HuH-7.5 (cell line): ENCODE results near the gene IL20RB.
"Not testable (repeated sequence)": the region's sequence is repeated elsewhere in the genome, so short reads cannot be mapped to it uniquely, and the experiment has no call there.

ENCODE experiments used
- DNase-seq: peaks from one replicate; pipeline ENCODE4 v3.0.0; 2011; ENCODE audit warnings: low spot score

The IL20RB gene

DNA sequence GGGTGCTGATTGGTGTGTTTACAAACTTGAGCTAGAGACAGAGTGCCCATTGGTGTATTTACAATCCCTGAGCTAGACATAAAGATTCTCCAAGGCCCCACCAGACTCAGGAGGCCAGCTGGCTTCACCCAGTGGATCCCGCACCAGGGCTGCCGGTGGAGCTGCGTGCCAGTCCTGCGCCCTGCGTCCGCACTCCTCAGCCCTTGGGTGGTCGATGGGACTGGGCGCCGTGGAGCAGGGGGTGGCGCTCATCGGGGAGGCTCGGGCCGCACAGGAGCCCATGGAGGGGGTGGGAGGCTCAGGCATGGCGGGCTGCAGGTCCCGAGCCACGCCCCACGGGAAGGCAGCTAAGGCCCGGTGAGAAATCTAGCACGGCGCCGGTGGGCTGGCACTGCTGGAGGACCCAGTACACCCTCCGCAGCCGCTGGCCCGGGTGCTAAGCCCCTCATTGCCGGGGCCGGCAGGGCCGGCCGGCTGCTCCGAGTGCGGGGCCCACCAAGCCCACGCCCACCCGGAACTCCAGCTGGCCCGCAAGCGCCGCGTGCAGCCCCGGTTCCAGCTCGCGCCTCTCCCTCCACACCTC lies 29.7 kb downstream of the IL20RB start:
- DNase-seq = not testable (repeated sequence)

DNA sequence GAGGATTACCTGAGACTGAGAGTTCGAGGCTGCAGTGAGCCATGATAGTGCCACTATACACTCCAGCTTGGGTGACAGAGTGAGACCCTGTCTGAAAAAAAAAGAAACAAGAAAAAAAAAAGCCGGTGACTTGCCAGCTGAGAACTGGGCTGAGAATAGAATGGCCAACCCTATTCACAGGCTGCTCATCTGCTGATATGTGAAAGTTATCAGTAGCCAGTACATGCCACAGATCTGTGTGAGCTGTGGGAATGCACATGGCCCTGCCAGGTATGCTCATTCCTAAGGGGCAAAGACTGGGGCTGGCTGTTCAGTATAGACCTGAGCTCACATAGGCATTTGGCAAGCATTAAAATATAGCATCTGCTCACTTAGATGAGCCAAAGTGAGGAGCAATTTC lies 30.9 kb downstream of the IL20RB start:
- DNase-seq = no peak

DNA sequence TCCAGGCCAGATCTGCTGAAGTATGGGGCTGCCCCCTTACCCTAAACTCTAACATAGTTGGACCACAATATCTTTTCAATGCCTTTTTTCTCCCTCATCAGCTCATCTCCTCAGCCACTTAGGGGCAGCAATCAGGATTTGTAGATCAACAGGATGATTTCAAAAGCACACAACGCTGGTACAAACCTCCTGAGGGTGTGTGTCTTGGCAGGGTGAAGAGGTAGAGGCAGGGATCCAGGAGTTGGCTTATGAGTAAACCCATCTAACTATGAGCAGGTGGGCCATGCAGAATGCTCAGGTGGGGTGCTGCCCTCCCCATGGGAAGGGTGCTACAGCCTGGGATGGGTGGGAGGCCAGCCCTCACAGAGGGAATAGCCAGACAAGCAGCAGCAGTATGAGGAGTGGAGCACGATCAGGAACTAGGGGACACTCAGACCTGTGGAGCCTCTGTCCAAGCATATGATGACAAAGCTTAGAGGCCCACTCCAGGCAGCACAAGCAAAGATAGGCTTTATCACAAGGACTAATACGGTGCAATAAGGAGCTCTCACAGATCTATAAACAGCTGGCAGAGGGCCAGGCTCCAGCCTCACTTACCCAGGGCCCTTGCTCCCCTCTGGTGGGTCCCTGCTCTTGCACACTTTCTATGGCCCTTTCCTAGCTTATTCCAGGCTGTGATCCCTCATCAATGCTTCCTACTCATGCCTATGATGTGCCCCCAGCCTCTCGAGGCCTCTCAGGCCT lies 32.2 kb downstream of the IL20RB start:
- no peak for DNase-seq

DNA sequence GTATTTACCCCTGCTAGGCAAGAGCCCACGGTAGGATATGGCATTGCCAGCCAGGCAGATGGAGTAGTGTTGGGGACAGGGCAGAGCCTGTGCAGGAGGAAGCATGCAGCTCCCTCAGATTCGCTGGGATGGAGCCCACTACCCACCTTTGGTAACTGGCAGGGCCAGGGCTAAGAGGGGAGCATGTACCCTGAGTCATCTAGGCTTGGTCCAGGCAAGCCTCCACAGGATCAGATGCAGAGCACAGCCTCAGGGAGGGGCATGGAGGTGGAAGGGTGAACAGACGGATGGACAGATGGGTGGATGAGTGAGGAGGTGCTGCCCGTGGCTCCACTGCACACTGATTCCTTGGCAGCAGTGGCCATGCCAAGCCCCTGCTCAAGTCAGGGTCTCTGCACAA lies 33.0 kb downstream of the IL20RB start:
- no peak for DNase-seq

DNA sequence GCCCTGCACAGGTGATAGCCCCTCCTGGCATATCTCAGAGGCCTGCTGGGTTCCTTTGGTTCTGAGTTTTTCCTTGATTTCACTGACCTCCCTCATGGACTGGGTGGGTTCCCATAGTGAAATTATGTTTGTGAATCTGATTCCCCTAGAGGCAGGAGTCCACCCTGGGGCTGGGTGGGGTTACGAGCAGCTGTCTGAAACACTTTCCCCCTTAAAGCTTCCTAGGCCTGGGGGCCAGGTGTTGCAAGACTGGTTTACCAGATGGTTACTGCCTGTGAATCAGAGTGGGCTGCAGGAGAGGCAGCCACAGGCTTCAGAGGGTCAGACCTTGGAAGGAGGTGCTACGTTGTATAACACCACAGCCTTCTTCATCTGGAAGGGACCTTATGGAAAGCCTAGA lies 34.3 kb downstream of the IL20RB start:
- DNase-seq = no peak

DNA sequence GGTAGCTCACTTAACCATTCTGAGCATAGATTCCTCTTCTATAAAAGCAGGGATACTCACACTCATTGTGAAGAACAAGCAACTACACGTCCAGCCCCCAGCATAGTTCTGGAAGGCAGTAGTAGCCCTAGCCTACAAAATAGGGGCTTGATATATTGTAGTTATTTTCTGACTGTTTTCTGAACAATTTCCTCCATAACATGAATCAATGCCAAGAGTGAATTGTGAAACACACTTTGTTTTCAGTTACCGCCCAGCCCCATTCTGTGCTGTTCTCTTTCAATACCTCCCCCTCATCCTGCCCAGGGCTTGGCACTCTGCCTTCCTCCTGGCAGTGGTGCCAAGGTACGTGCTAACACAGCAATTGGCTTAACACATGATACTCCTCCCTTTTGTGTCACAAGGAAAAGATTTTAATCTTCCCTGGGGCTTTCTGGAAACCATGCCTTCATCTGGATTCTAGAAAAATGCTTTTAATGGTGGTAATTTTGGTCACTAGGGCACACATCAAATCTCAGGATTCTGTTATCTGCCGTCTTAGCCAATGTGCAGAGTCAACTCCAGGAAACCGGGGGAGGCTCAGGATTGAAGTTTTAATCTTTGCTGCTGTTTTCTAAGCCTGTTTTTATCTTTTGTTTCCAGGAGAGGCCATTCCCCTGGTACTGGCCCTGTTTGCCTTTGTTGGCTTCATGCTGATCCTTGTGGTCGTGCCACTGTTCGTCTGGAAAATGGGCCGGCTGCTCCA lies 37.2 kb downstream of the IL20RB start:
- DNase-seq = no peak

DNA sequence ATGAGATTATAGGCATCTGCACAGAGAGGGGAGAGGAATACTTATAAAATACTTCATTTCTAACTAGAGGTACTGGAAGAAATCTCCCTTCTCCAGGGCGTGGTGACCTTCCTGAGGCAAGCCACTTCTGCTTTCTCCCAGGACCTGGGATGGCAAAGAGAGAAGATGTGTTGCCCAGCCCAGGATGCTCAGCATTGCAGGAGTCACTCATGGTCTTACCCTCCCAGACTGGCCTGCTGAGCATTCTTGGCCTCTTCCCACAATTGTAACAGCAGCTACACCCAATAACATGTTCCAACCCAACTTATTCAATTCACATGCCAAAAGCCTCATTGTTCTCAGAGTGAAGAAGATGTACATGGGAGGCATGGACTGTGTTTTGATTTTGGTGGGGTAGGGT lies 37.9 kb downstream of the IL20RB start:
- DNase-seq = no peak

DNA sequence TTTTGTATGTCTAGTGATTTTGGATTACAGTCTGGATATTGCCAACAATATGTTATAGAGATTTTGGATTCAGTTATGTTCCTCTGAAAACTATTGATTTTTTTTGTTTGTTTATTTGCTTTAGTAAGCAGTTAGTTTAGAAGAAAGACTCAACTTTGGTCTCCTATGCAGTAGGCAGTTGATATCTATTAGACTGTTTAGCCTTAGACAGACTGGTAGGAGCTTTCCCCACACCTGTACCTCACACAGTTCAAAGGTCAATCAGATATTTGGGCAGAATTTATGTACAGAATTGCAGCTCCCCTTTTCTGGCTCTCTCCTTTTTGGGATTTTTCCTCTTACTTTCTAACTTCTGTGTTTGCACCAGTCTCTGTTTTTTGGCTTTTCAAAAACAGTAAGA lies 42.3 kb downstream of the IL20RB start:
- DNase-seq = no peak

DNA sequence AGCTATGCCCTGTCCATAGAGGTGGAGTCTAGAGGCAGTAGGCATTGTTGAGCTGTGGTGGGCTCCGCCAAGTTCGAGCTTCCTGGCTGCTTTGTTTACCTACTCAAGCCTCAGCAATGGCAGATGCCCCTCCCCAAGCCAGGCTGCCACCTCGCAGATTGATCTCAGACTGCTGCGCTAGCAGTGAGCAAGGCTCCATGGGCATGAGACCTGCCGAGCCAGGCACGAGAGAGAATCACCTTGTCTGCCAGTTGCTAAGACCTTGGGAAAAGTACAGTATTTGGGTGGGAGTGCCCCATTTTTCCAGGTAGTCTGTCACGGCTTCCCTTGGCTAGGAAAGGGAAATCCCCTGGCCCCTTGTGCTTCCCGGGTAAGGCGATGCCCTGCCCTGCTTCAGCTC lies 49.6 kb downstream of the IL20RB start:
- not testable (repeated sequence) for DNase-seq

DNA sequence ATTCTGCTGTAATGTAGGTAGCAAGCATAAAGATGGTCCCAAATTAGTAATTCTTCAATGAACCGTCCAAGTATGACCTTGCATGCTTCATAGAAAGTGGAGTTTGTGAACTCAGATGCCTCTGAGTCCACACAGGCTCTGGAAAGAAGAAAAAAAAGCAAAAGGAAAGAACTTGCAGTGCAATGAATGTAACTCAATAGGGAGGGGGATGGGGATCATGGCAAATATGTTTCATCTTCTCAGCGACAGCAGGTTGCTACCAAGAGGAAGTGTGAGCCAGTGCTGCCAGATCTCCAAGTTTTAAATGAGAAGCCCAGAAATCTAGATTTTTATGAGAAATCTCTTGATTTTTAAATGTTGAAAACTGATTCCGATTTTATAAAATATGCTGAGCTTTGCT lies 50.3 kb downstream of the IL20RB start:
- DNase-seq = no peak

DNA sequence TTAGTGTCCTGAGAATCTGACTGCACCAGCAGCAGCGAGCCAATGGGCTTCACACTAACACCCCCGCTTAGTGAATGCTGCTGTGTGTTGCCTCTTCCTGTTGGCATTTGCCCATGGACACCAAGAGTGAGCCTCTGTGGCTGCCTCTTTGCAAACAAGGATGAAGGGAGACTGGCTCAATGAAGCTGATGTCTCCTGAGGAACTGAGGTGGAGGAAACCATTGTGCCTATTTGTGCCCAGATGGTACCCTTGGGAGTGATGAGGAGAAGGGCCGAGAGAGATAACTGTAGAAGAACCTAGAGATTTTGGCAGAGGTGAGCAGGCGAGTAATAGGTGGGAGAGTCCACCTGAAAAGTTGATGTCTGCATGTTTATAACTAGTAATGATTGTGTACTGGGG lies 51.2 kb downstream of the IL20RB start:
- no peak for DNase-seq

DNA sequence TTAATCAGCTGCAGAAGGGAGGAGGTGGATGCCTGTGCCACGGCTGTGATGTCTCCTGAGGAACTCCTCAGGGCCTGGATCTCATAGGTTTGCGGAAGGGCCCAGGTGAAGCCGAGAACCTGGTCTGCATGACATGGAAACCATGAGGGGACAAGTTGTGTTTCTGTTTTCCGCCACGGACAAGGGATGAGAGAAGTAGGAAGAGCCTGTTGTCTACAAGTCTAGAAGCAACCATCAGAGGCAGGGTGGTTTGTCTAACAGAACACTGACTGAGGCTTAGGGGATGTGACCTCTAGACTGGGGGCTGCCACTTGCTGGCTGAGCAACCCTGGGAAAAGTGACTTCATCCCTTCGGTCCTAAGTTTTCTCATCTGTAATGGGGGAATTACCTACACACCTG lies 52.4 kb downstream of the IL20RB start:
- DNase-seq = no peak

DNA sequence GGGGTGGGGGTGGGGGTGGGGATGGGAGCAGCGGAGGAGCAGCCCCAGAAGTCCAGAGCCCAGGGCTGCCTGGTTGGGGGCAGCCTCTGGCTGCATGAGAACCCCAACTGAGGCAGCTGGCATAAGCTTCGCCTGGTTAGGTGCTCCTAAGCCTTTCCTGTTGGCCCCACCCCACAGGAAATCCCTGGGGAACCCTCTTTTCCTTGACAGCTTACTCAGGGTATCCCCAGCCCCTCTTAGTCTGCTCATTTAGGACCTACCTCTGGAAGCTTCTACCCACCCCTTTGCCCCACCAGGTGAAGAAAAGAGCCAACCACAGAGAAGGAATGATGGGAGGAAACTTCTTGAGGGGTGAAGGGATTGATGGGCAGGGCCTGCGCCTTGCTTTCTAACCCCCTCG lies 53.4 kb downstream of the IL20RB start:
- no peak for DNase-seq

DNA sequence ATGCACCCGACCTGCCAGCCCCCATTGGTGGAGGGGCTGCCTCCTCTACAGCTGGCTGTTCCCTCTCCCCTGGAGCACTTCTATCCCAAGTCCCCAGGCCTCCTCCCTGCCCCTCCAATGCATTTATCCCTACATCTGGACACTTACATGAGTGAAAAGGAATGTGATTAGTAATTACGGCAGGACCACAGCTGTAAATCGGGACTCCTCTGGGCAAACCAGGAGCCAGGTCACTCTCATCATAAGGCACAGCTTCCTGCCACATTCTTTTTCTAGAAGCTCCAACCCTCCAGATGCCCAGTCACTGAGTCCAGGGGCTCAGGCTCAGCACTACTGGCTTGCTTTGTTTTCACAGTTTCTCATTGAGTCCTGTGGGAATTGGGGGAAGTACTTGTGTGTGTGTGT lies 54.3 kb downstream of the IL20RB start:
- no peak for DNase-seq

DNA sequence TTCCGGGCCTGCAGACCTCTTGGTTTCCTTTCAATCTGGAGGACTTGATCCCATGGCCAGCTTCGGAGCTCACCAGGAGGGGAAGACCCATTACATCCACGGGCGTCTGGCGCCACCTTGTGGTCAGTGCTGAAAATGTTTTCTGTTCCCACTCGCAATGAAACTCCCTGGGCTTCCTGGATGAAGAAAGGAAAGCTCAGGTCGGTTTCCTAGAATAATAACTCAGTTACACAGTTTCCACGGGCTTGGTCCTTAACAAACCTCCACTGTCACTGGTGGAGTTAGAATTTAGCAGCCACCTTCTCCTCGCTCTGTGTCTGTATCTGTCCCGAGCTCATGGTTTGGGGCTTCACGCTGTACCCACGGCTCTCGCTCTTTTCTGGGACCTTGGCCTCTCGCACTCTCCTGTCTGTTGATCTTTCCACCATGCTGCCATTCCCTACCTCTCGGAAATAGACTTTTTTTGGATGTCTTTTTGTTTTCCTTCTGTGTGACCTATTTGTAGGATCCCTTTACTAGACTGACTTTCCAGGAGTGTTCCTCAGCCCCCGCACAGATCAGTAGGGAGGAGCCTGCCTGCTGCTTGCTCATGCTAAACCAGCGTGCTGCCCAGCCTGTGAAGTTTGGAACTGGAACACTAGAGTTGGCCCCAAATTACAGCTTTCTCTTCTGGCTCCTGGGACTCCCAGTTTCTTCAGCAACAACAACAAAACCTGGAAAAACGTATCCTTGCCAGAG lies 56.3 kb downstream of the IL20RB start:
- DNase-seq = peak; percentile 85

DNA sequence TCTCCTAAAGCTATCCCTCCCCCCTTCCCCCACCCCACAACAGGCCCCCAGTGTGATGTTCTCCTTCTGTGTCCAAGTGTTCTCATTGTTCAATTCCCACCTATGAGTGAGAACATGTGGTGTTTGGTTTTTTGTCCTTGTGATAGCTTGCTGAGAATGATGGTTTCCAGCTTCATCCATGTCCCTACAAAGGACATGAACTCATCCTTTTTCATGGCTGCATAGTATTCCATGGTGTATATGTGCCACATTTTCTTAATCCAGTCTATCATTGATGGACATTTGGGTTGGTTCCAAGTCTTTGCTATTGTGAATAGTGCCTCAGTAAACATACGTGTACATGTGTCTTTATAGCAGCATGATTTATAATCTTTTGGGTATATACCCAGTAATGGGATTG lies 59.5 kb downstream of the IL20RB start:
- DNase-seq = not testable (repeated sequence)

DNA sequence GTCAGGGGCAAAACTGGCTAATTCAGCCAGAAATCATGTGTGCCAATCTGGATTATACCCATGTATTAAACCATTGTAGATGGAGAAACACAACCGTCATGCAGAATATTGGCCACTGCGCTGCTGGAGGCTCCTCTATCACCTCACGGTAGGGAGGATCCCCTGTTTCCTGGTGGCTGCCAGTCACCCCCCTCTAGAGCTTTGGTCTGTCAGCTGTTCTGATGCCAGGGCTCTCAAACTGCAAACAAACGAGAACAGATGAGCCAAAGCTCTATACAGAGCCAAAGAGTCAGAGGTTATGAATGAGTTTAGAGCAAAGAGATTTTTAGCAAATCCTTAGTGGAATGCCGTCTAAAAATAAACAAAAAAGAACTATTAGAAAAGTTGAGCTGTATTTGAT lies 62.5 kb downstream of the IL20RB start:
- DNase-seq = no peak

DNA sequence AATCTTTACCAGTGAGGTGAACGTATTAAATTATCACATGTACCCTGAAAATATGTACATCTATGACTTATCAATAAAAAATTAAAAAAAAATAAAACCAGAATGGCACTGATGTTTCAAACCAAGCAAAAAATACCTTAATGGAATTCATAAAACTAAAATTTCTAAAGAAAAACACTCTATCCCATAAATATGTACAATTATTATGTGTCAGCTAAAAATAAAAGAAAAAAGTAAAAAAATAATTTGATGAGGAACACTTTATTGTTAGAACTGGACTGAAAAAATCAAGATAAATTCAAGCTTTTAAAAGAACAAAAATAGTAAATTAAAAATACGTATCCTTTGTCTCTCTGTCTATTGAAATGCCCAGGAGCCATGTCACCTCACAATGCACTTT lies 63.1 kb downstream of the IL20RB start:
- no peak for DNase-seq

DNA sequence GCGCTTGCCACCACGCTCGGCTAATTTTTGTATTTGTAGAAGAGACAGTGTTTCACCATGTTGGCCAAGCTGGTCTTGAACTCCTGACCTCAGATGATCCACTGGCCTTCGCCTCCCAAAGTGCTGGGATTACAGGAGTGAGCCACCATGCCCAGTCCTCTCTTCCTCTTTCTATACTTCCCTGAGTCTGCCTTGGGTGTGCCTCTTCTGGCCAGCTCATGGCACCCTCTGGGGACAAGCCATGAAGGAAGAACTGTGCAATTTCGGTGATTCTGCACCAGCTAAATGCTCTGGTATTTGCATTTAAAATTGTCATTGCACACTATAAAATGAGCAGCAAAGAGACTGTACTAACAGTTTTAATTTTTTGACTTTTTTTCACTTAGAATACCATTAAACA lies 66.6 kb downstream of the IL20RB start:
- DNase-seq = no peak

DNA sequence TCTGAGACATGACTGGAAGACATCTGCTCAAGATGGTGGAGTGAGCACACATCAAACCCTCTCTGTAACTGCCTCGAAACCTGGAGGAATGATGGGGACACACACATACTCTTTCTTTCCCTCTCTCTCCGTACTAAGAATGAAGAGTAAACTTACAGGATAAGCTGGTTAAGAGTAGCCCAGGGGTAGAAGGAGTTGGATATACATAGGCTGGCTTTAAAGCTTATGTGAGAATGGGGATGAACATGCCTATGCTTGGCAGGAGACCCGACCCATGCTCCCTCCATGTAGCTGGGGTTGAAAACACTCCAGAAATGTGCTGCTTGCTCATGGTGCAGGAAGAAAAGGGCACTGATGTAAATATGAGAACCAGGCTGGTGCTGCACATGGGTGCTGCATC lies 68.9 kb downstream of the IL20RB start:
- DNase-seq = no peak

DNA sequence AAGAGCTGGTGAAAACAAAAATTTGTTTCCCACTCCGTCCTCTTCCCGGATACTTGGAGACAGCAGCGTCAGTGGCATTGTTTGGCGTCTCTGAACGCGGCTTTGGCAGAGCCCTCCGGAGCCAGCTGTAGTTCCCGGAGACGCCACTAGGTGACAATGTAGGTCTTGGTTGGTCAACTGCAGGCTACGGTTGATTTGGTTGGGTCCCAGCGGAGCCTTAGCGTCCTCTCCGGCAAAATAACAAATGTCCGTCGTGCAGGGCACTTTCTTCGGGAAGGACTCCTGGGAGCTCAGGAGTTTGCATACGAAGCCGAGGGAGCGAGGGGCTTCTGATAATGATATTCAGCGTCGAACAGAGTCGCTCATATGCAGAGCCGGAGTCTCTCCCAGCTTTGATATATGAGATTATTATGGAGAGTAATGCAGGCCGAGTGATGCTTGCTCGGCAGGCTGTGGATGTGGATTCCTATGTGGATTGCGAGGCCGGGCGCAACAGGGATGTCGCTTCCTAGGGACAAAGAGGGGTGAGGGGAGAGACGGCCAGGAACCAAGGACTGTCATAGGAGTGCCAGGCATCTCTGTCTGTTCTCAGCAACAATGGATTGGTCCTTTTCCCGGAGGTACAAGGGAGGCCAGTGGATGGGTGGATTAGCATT lies 74.8 kb downstream of the IL20RB start:
- DNase-seq = peak; percentile 70

DNA sequence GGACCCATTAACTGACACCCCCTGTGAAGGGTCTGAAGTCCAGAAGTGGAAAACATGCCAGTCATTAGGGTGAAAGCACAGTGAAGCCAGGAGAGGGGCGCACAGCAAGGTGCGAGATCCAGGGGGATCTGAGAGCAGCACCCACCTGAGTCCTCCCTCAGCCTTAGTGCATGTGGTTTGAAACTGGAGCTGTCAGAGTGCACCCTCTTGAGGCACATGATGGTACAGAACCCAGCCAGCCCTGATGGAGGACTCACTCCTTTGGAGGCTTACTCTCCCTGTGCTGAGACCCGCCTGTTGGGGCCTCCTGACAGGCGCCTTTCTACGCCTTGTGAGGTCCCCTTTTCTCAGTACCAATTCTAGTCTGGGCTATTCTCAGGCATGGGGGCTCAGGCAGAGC lies 77.8 kb downstream of the IL20RB start:
- DNase-seq = peak; percentile 31
